GM18508 (cell line): ENCODE data around the gene ZNF366.
"Not testable (repeated sequence)": the region's sequence is repeated elsewhere in the genome, so short reads cannot be mapped to it uniquely, and the experiment has no call there.

Experiments
- ATAC-seq: cut with Tn5 transposase; IDR thresholded peaks from one replicate; pipeline ENCODE4 v1.9.1; 2021; ENCODE audit warnings: moderate number of reproducible peaks; ENCODE audit not compliant: insufficient read depth, unreplicated experiment

ZNF366 gene

GRCh38 chr5:72415616-72416325, 91.4 kb downstream of the ZNF366 start:
- no peak for ATAC-seq

GRCh38 chr5:72412283-72413055, 94.7 kb downstream of the ZNF366 start:
- no peak for ATAC-seq

- ATAC-seq = no peak
These were observed 96.4 kb downstream of the ZNF366 start for GRCh38 chr5:72410688-72411295.

- ATAC-seq = no peak
These were observed 98.6 kb downstream of the ZNF366 start for GRCh38 chr5:72408603-72409002.

- no peak for ATAC-seq
These were observed 99.1 kb downstream of the ZNF366 start for GRCh38 chr5:72408127-72408526.

- no peak for ATAC-seq
These were observed 99.7 kb downstream of the ZNF366 start for GRCh38 chr5:72407541-72407940.

- ATAC-seq = no peak
These were observed 100.1 kb downstream of the ZNF366 start for GRCh38 chr5:72407078-72407477.

GRCh38 chr5:72404771-72405170, 102.4 kb downstream of the ZNF366 start:
- not testable (repeated sequence) for ATAC-seq

- no peak for ATAC-seq
These were observed 104.1 kb downstream of the ZNF366 start for GRCh38 chr5:72402959-72403628.

- no peak for ATAC-seq
These were observed 104.8 kb downstream of the ZNF366 start for GRCh38 chr5:72402381-72402890.

GRCh38 chr5:72400950-72401349, 106.3 kb downstream of the ZNF366 start:
- no peak for ATAC-seq

- ATAC-seq = no peak
These were observed 109.4 kb downstream of the ZNF366 start for GRCh38 chr5:72397836-72398235.

- ATAC-seq = no peak
These were observed 112.5 kb downstream of the ZNF366 start for GRCh38 chr5:72394688-72395087.

- no peak for ATAC-seq
These were observed 114.2 kb downstream of the ZNF366 start for GRCh38 chr5:72393052-72393451.
